ENCODE measurements around the gene ABCA10. TPM values are rescaled to one million over a fixed set of nuclear protein-coding genes. Genes with fewer than 3 reads are reported as not detected.

Gene ABCA10
- total and polyA plus RNA-seq, 4 donors: 0.32 to 5.5 (median 2.0) TPM

DNA sequence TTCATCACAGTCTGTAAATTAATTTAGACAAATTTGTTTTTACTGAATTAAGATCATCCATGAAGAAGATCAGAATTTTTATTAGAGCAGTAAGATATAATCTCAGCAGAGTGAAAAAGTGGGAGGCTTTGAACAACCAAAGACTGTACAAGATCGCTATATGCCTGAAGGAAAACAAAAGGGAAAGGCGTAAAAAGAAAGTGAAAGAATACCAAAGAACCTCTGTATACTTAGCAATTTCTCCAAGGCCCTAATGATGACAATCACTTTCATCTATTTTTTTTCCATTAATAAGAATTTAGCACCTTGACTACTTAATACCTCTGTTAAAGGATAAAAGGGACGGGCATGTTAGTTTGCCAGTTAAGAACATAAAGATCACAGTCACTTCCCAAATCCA, 38.6 kb upstream of the ABCA10 start:
- WGBS: 63% methylated on average over 3 of the region's 3 CpGs
- H3K9ac ChIP-seq (ENCODE audit: low read depth in 1 of 2, low read length in 2 of 2): peak overlapping the region in 1 of 2 donors; percentile 47
- peak; percentile 30 for TF ChIP-seq YY1 (IDR thresholded peaks at IDR 0.05)
- TF ChIP-seq, protein P1, sequence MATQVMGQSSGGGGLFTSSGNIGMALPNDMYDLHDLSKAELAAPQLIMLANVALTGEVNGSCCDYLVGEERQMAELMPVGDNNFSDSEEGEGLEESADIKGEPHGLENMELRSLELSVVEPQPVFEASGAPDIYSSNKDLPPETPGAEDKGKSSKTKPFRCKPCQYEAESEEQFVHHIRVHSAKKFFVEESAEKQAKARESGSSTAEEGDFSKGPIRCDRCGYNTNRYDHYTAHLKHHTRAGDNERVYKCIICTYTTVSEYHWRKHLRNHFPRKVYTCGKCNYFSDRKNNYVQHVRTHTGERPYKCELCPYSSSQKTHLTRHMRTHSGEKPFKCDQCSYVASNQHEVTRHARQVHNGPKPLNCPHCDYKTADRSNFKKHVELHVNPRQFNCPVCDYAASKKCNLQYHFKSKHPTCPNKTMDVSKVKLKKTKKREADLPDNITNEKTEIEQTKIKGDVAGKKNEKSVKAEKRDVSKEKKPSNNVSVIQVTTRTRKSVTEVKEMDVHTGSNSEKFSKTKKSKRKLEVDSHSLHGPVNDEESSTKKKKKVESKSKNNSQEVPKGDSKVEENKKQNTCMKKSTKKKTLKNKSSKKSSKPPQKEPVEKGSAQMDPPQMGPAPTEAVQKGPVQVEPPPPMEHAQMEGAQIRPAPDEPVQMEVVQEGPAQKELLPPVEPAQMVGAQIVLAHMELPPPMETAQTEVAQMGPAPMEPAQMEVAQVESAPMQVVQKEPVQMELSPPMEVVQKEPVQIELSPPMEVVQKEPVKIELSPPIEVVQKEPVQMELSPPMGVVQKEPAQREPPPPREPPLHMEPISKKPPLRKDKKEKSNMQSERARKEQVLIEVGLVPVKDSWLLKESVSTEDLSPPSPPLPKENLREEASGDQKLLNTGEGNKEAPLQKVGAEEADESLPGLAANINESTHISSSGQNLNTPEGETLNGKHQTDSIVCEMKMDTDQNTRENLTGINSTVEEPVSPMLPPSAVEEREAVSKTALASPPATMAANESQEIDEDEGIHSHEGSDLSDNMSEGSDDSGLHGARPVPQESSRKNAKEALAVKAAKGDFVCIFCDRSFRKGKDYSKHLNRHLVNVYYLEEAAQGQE (IDR thresholded peaks at IDR 0.05): no peak
- TF ChIP-seq HNF4G (IDR thresholded peaks at IDR 0.05): no peak
- no peak for TF ChIP-seq TAF1 (conservative IDR thresholded peaks at IDR 0.05)
- H3K9me3 ChIP-seq (ENCODE audit: control insufficient read depth in 4 of 4, low read length in 3 of 4): no peaks in the 10 kb centered on the region
- H3K4me1 ChIP-seq (ENCODE audit: control insufficient read depth in 4 of 4, insufficient read depth in 4 of 4, low read length in 3 of 4): peaks cover 0 to 16% (median 7%) of the 10 kb centered on the region in 4 donors
- H3K36me3 ChIP-seq (ENCODE audit: control insufficient read depth in 4 of 4, insufficient read depth in 3 of 4, low read depth in 1 of 4, low read length in 3 of 4): peaks cover 0 to 3% (median under 1%) of the 10 kb centered on the region in 4 donors
- H3K27ac ChIP-seq (ENCODE audit: low read depth in 1 of 2, low read length in 2 of 2): no peak overlapping the region
- H3K4me3 ChIP-seq (ENCODE audit: low read depth in 1 of 3, low read length in 3 of 3): peak overlapping the region in 1 of 3 donors; percentile 6
- H3K27me3 ChIP-seq (ENCODE audit: control insufficient read depth in 4 of 4, insufficient read depth in 4 of 4, low read length in 3 of 4): no peaks in the 10 kb centered on the region
- no peak for DNase-seq (ENCODE audit: low spot score)

DNA sequence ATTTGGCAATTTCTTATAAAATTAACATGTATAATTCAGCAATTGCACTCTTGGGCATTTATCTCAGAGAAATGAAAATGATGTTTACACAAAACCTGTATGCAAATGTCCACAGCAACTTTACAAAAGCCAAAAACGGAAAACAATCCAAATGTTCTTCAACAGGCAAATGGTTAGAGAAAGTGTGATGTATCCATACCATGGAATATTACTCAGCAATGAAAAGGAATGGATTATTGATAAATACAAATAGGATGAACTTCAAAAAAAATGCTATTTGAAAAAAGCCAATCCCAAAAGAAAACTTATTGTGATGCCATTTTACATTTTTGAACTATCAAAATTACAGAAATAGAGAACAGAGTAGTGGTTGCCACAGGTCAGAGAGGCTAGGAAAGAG, 37.2 kb upstream of the ABCA10 start:
- WGBS: 96% methylated on average over 1 of the region's 1 CpG
- H3K36me3 ChIP-seq (ENCODE audit: control insufficient read depth in 4 of 4, insufficient read depth in 3 of 4, low read depth in 1 of 4, low read length in 3 of 4): peaks cover 0 to 3% (median under 1%) of the 10 kb centered on the region in 4 donors
- no peaks in the 10 kb centered on the region for H3K27me3 ChIP-seq (ENCODE audit: control insufficient read depth in 4 of 4, insufficient read depth in 4 of 4, low read length in 3 of 4)
- no peak overlapping the region for H3K4me3 ChIP-seq (ENCODE audit: low read depth in 1 of 3, low read length in 3 of 3)
- no peak for TF ChIP-seq HNF4A (conservative IDR thresholded peaks at IDR 0.05)
- no peak for TF ChIP-seq FOXA2 (IDR thresholded peaks at IDR 0.05)
- TF ChIP-seq, protein P2, sequence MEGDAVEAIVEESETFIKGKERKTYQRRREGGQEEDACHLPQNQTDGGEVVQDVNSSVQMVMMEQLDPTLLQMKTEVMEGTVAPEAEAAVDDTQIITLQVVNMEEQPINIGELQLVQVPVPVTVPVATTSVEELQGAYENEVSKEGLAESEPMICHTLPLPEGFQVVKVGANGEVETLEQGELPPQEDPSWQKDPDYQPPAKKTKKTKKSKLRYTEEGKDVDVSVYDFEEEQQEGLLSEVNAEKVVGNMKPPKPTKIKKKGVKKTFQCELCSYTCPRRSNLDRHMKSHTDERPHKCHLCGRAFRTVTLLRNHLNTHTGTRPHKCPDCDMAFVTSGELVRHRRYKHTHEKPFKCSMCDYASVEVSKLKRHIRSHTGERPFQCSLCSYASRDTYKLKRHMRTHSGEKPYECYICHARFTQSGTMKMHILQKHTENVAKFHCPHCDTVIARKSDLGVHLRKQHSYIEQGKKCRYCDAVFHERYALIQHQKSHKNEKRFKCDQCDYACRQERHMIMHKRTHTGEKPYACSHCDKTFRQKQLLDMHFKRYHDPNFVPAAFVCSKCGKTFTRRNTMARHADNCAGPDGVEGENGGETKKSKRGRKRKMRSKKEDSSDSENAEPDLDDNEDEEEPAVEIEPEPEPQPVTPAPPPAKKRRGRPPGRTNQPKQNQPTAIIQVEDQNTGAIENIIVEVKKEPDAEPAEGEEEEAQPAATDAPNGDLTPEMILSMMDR (IDR thresholded peaks at IDR 0.05; ENCODE audit: low read depth, low read length, missing input control): no peak
- TF ChIP-seq YY1 (IDR thresholded peaks at IDR 0.05): no peak
- TF ChIP-seq GABPA (IDR thresholded peaks at IDR 0.05 in 1 of 2, conservative IDR thresholded peaks at IDR 0.05 in 1 of 2): no peak
- TF ChIP-seq, protein P3, sequence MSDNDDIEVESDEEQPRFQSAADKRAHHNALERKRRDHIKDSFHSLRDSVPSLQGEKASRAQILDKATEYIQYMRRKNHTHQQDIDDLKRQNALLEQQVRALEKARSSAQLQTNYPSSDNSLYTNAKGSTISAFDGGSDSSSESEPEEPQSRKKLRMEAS (IDR thresholded peaks at IDR 0.05): no peak
- TF ChIP-seq, protein P4, sequence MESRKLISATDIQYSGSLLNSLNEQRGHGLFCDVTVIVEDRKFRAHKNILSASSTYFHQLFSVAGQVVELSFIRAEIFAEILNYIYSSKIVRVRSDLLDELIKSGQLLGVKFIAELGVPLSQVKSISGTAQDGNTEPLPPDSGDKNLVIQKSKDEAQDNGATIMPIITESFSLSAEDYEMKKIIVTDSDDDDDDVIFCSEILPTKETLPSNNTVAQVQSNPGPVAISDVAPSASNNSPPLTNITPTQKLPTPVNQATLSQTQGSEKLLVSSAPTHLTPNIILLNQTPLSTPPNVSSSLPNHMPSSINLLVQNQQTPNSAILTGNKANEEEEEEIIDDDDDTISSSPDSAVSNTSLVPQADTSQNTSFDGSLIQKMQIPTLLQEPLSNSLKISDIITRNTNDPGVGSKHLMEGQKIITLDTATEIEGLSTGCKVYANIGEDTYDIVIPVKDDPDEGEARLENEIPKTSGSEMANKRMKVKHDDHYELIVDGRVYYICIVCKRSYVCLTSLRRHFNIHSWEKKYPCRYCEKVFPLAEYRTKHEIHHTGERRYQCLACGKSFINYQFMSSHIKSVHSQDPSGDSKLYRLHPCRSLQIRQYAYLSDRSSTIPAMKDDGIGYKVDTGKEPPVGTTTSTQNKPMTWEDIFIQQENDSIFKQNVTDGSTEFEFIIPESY (IDR thresholded peaks at IDR 0.05): no peak
- TF ChIP-seq HNF4G (IDR thresholded peaks at IDR 0.05): no peak
- TF ChIP-seq SP1 (IDR thresholded peaks at IDR 0.05): no peak
- no peak for TF ChIP-seq TAF1 (conservative IDR thresholded peaks at IDR 0.05)
- TF ChIP-seq RAD21 (IDR thresholded peaks at IDR 0.05): no peak
- TF ChIP-seq NR2F2 (IDR thresholded peaks at IDR 0.05): no peak
- no peak for TF ChIP-seq FOXA1 (IDR thresholded peaks at IDR 0.05)
- TF ChIP-seq, protein P1 (IDR thresholded peaks at IDR 0.05): no peak
- TF ChIP-seq EGR1 (IDR thresholded peaks at IDR 0.05; ENCODE audit: low read depth in 2 of 2): no peak
- no peak overlapping the region for H3K27ac ChIP-seq (ENCODE audit: low read depth in 1 of 2, low read length in 2 of 2)
- no peak for DNase-seq (ENCODE audit: low spot score)
- H3K4me1 ChIP-seq (ENCODE audit: control insufficient read depth in 4 of 4, insufficient read depth in 4 of 4, low read length in 3 of 4): peaks cover 0 to 16% (median 7%) of the 10 kb centered on the region in 4 donors
- H3K9me3 ChIP-seq (ENCODE audit: control insufficient read depth in 4 of 4, low read length in 3 of 4): no peaks in the 10 kb centered on the region
- H3K9ac ChIP-seq (ENCODE audit: low read depth in 1 of 2, low read length in 2 of 2): no peak overlapping the region

Measured in liver (tissue), 9 donors.